Thyroid gland (tissue), 4 donors: ENCODE data around the gene TASL.

Source experiments
- CTCF ChIP-seq, 6 experiments: fragments of 200-600 bp in 3 of 6; fragments of 450-650 bp in 3 of 6; sonication (generic) in 3 of 6; IDR thresholded peaks; one replicate each; pipeline ENCODE4 v1.5.1; 2016 to 2019; ENCODE audit warnings: antibody characterized with exemption in 6 of 6, mild to moderate bottlenecking in 2 of 6, inconsistent platforms in 1 of 6, moderate library complexity in 1 of 6
- POLR2A ChIP-seq, 2 donors: fragments of 450-650 bp; IDR thresholded peaks; one replicate each; pipeline ENCODE4 v1.6.1; 2017; ENCODE audit warnings: antibody characterized with exemption in 2 of 2, mild to moderate bottlenecking in 2 of 2, moderate library complexity in 1 of 2

- TF ChIP-seq CTCF (IDR thresholded peaks at IDR 0.05) (no peak), POLR2A (IDR thresholded peaks at IDR 0.05) (no peak)
Measured at GRCh38 chrX:30533835-30534234, 43.7 kb downstream of the TASL start.
